GM12878 (cell line): ENCODE results near the gene PAQR9. TPM values are rescaled to one million over a fixed set of nuclear protein-coding genes. Genes with fewer than 3 reads are reported as not detected.

ENCODE experiments used
- HDAC6 ChIP-seq: fragments of 200-600 bp; sonication (generic); IDR thresholded peaks from one replicate; pipeline ENCODE4 v1.8.0; 2017; ENCODE audit warnings: antibody characterized with exemption; ENCODE audit not compliant: unreplicated experiment
- JUNB ChIP-seq: IDR thresholded peaks from 2 replicates; pipeline ENCODE4 v1.6.1; 2016; ENCODE audit warnings: antibody characterized with exemption, mild to moderate bottlenecking
- KDM1A ChIP-seq: fragments of 200-600 bp; sonication (generic); IDR thresholded peaks from 2 replicates; pipeline ENCODE4 v1.6.1; 2016; ENCODE audit warnings: borderline replicate concordance
- PKNOX1 ChIP-seq: fragments of 450-650 bp; IDR thresholded peaks from 2 replicates; pipeline ENCODE4 v1.6.1; 2016; ENCODE audit warnings: mild to moderate bottlenecking
- POLR2A ChIP-seq: IDR thresholded peaks from 2 replicates; pipeline ENCODE4 v1.6.1; 2011; ENCODE audit warnings: low read depth, mild to moderate bottlenecking, low read length
- RUNX3 ChIP-seq: IDR thresholded peaks from 2 replicates; pipeline ENCODE4 v1.6.1; 2012; ENCODE audit warnings: low read length, inconsistent platforms
- SPI1 ChIP-seq: IDR thresholded peaks from 2 replicates; pipeline ENCODE4 v1.6.1; 2011; ENCODE audit warnings: low read depth, mild to moderate bottlenecking, low read length, moderate library complexity, borderline replicate concordance; ENCODE audit not compliant: insufficient read depth
- STAT3 ChIP-seq: IDR thresholded peaks from 2 replicates; pipeline ENCODE4 v1.6.1; 2011; ENCODE audit warnings: low read depth, low read length, improper control_type of control experiment
- TCF7 ChIP-seq: IDR thresholded peaks from 2 replicates; pipeline ENCODE4 v1.6.1; 2014; ENCODE audit warnings: antibody characterized with exemption, borderline replicate concordance
- ZBTB11 ChIP-seq: fragments of 450-650 bp; formaldehyde crosslinking; IDR thresholded peaks from 2 replicates; pipeline ENCODE4 v1.5.0; 2022; ENCODE audit warnings: mild to moderate bottlenecking, missing genetic modification characterization
- polyA plus RNA-seq, 11 experiments: library from polyadenylated mRNA; depleted of rRNA in 4 of 11; unstranded in 6 of 11; stranded (reverse) in 5 of 11; fragments of >200 nt; fragmentation: Nextera tagmentation in 4 of 11; fragmentation: Illumina TruSeq in 1 of 11; extraction: Ambion mirVana in 4 of 11; extraction: Trizol in 1 of 11; gene quantifications; 1 replicate in 1 of 11; 2 replicates in 10 of 11; pipeline versions ENCODE4 v1.2.1 to v1.2.3, GENCODE V29; 2011 to 2016; ENCODE audit warnings: inconsistent platforms in 2 of 11, missing spikeins in 2 of 11, low read depth in 1 of 11
- total RNA-seq, 4 experiments: library from RNA; depleted of rRNA in 3 of 4; stranded (reverse); fragments of >200 nt in 3 of 4; fragmentation: Illumina TruSeq in 1 of 4; extraction: Trizol in 1 of 4; gene quantifications; 2 replicates each; pipeline versions ENCODE4 v1.2.1 to v1.2.3, GENCODE V29; 2013 to 2021

PAQR9 gene
- total and polyA plus RNA-seq, 10 of the 15 experiments (the other 5 are each of a cell fraction or from before 2014, with no cell fraction given) = not detected

GRCh38 chr3:143001369-143002082 is 38.1 kb upstream of the PAQR9 start, which contains the start of gene U2SURP (continued):
- TF ChIP-seq HDAC6 = no peak
- TF ChIP-seq RUNX3 = peak; percentile 63
- peak; percentile 36; the same call in 1 of the 2 replicates for TF ChIP-seq PKNOX1
- peak; percentile 87 for TF ChIP-seq POLR2A
- no peak for TF ChIP-seq KDM1A
- TF ChIP-seq JUNB = no peak
- TF ChIP-seq ZBTB11 (CRISPR knock-in tag) = peak; percentile 49; the same call in 1 of the 2 replicates
- no peak for TF ChIP-seq STAT3
- TF ChIP-seq TCF7 = peak; percentile 59
- TF ChIP-seq SPI1 = no peak
